Astrocyte (in vitro differentiated cells and primary cell): ENCODE measurements around the gene RGS1.

Experiments used
- CTCF ChIP-seq: IDR thresholded peaks from 2 replicates; pipeline ENCODE4 v1.5.1; 2011; ENCODE audit warnings: low read depth, mild to moderate bottlenecking, inconsistent platforms, low read length, moderate library complexity; ENCODE audit not compliant: insufficient read depth
- EZH2 ChIP-seq: IDR thresholded peaks from 2 replicates; pipeline ENCODE4 v1.6.1; 2012; ENCODE audit warnings: mild to moderate bottlenecking, low read length, inconsistent platforms; ENCODE audit not compliant: insufficient read depth

GRCh38 chr1:192555399-192555798 lies 20.2 kb upstream of the RGS1 start:
- TF ChIP-seq CTCF, result no peak
- no peak for TF ChIP-seq EZH2
